GM19467 (cell line): Measurements from ENCODE around the gene ELFN2.
"Not testable (repeated sequence)": the region's sequence is repeated elsewhere in the genome, so short reads cannot be mapped to it uniquely, and the experiment has no call there.

Experiments used
- ATAC-seq: cut with Tn5 transposase; IDR thresholded peaks from one replicate; pipeline ENCODE4 v1.9.1; 2021; ENCODE audit warnings: mild to moderate bottlenecking, moderate library complexity; ENCODE audit not compliant: unreplicated experiment

Gene ELFN2

GRCh38 chr22:37340331-37341262, 86.7 kb downstream of the ELFN2 start:
- no peak for ATAC-seq

- ATAC-seq, result no peak
Measured at GRCh38 chr22:37338539-37339246, 88.6 kb downstream of the ELFN2 start.

- ATAC-seq, result no peak
Measured at GRCh38 chr22:37337204-37337943, 89.9 kb downstream of the ELFN2 start.

DNA sequence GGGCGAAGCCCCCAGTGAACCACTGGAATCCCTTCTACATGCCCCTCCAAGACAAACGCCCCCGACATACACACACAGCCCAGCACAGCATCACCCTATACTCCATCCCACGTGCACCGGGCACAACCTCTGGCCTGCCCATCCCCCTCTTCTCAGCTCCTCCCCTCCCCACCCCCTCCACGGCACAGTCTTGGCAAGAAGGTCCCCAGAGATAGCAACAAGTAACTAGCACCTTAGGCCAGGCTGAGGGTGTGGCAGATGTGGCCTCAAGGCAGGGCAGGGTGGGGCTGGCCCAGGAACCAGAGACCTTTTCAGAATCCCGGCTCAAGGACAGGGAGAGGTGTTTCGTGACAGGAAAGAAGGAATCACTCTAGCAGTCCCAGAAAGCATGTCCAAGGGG, 90.7 kb downstream of the ELFN2 start:
- no peak for ATAC-seq

- ATAC-seq, result no peak
Measured at GRCh38 chr22:37335806-37336199, 91.5 kb downstream of the ELFN2 start.

- no peak for ATAC-seq
Measured at GRCh38 chr22:37334859-37335805, 92.1 kb downstream of the ELFN2 start.

DNA sequence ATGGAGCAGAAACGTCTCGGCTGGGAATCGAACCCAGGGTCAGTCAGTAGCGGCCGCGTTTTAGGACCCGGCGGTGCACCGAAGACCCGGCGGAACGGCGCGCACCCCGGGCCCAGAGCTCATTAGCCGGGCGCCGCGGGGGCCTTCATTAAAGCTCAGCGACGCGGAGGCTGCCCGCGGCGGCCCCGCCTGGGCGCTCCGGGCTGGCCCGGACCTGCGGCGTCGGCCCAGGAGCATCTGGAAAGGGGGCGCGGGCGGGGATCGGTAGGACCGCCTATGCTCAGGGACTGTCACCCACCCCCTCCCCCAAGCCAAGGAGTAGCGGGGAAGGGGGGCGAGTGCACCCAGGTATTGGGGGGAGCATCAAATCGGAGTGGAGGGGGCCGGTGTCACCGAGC, 92.8 kb downstream of the ELFN2 start:
- no peak for ATAC-seq

GRCh38 chr22:37333724-37334460, 93.4 kb downstream of the ELFN2 start:
- ATAC-seq, result no peak

DNA sequence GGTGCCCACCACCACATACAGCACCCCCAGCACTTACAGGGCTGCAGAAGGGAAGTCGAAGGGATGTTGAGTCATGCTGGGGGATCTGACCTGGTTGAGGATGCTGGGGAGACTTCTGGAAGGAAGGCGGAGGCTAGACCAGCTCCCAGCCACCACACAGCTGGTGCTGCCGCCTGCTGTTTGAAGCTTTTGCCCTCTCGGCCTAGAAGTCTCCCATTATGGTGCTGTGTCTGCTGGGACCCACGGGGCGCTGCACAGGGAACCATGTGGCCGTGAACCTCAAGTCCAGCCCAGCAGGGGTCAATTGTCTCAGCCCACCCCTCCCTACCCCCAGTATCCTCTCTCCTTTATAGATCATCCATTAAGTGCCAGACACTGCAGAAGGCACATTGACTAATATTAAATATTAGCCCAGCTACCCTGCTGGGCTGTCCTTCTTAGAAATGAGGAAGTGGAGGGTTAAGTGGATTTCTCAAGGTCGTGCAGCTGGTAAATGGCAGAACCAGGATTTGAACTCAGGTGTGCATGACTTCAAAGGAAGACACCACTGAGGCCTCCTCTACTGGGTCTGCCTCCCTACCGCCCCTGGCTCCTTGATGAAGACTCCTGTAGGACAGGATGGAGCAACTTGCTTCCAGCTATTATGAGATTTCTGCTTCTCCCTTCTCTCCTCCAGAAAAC, 95.3 kb downstream of the ELFN2 start:
- ATAC-seq, result no peak

GRCh38 chr22:37331034-37331428, 96.2 kb downstream of the ELFN2 start:
- no peak for ATAC-seq

GRCh38 chr22:37330200-37331033, 96.9 kb downstream of the ELFN2 start:
- ATAC-seq, result no peak

DNA sequence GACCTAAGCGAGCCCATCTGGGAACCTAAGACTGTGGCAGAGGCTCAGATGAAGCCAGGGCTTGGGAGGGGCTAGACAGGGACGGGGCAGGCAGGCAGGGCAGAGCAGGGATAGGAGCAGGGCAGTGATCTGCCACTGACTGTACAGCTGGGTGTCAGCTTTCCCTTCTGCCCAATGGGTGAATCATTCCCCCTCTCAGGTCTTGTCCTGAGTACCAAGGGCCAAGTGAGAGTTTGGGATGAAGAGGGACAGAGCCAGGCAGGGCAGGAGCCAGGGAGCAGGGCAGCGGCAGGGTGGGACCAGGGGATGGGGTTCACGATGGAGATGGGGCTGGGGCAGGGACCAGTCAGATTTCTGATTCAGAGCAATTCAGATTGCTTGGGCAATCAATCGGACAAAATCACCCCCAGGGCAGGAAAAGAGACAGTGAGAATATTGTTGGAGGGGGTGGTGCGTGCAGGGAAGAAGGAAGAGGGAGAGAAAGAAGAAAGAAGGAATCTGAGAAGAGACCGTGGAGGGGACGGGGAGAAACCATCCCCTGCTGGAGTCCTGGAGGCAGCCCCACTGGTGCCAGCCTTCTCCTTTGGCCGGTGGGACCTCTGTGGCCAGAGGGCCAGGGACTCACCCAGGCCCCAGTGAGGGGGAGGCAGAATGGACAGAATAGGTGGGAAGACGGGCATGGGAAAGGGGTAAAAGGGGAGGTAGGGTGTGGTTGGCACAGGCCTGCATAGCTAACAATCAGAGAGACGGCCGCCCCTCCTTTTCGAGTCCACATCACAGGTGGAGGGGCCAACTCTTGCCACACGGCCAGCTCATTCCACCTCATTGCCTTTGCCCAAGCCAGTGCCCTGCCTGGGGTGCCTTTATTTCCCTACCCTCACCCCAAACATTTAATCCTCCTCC, 97.8 kb downstream of the ELFN2 start:
- no peak for ATAC-seq

DNA sequence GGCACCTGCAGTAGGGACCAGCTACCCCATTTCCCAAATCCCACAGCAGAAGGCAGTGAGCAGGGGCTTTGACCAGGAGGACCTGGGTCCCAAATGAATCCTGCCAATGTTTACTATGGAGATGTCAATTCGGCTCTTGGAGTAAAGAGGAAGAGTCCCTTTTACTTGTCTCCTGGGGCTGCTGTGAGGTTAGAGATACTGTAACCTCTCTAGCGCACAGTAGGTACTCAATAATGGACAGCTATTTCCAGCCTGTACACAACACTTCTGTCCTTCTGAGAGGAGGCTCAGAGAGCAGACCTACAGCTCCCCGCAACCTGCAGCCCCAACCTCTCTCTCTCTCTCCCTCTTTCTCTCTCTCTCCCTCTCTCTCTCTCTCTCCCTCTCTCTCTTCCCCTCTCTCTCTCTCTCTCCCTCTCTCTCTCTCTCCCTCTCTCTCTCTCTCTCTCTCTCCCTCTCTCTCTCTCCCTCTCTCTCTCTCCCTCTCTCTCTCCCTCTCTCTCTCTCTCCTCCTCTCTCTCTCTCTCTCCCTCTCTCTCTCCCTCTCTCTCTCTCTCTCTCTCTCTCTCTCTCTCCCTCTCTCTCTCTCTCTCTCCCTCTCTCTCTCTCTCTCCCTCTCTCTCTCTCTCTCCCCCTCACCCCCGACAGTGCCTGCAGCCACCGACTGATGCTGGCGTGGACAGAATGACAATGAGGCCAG, 98.6 kb downstream of the ELFN2 start:
- ATAC-seq, result not testable (repeated sequence)

DNA sequence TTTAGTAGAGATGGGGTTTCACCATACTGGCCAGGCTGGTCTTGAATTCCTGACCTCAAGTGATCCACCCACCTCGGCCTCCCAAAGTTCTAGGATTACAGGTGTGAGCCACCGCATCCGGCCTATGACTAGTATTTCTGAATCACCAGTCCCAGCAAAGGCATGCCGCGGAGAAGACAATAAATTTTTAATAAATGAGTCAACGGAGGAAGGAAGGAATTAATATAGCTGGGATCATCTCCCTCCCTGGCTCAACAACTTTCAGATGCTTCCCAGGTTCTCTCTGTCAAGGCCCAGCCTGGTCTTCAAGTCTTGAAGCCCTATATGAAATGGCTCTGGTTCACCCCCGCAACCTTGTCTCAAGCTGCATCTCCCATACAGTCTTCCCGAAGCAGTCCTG, 99.3 kb downstream of the ELFN2 start:
- no peak for ATAC-seq

GRCh38 chr22:37326726-37327125, 100.6 kb downstream of the ELFN2 start:
- ATAC-seq, result no peak

GRCh38 chr22:37325039-37325395, 102.3 kb downstream of the ELFN2 start:
- no peak for ATAC-seq
